Retinal pigment epithelial cell (primary cell): ENCODE measurements around the gene SYCP3.

Experiments used
- DNase-seq: peaks from one replicate; pipeline ENCODE4 v3.0.0-alpha.2; 2010; ENCODE audit warnings: low read depth
- H3K4me3 ChIP-seq: 2 replicates; pipeline ENCODE4 v1.5.1; 2011; ENCODE audit warnings: mild to moderate bottlenecking, low read length, control low read depth, moderate library complexity
- TF ChIP-seq, protein P1 (sequence below): conservative IDR thresholded peaks from 2 replicates; pipeline ENCODE4 v1.5.1; 2011; ENCODE audit warnings: low read depth, low read length, control low read depth, inconsistent platforms

SYCP3 gene

DNA sequence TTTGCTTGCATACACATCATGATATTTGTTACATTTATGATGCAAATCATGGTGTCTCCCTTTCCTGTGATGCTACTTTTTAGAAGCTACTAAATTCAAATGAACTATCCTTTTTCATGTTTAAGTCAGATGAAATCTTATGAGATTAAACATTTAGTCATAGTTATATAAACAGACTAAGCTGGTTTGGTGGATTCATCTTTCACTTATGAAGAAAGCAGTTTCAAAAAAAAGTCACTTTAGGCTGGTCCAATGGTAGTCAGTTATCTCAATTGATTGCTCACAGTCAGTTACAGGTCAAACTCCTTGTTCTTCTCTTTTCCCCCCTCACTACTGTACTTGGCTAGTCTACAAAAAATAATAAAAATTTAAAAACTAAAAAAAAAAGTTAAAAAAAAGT lies 19.7 kb downstream of the SYCP3 start:
- TF ChIP-seq, protein P1, sequence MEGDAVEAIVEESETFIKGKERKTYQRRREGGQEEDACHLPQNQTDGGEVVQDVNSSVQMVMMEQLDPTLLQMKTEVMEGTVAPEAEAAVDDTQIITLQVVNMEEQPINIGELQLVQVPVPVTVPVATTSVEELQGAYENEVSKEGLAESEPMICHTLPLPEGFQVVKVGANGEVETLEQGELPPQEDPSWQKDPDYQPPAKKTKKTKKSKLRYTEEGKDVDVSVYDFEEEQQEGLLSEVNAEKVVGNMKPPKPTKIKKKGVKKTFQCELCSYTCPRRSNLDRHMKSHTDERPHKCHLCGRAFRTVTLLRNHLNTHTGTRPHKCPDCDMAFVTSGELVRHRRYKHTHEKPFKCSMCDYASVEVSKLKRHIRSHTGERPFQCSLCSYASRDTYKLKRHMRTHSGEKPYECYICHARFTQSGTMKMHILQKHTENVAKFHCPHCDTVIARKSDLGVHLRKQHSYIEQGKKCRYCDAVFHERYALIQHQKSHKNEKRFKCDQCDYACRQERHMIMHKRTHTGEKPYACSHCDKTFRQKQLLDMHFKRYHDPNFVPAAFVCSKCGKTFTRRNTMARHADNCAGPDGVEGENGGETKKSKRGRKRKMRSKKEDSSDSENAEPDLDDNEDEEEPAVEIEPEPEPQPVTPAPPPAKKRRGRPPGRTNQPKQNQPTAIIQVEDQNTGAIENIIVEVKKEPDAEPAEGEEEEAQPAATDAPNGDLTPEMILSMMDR, result no peak
- H3K4me3 ChIP-seq, result no peak overlapping the region
- no peak for DNase-seq

DNA sequence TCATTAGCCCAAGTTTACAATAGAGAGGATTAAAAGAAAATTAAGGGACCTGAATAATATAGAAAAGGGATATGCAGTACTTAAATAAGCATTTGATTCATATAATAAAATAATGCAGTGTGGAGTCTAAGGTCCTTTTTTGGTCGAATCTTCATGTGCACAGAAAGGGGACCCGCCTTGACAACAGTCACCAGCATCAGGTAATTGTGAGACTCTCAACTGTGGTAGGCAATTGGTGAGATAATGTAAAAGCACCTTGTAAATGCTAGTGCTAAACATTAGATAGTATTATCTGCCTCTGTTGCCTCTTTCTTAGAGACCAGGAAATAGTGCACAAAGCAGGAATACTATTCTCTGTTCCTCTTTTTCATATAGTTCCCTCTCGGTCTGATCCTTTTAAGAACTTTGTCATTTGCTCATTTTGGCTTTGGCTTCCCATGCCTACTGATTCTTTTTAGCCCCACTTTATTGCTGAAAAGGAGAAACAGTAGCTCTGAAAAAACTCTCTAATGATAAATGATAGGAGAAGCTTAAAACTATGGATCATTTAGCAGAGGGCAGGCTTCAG lies 24.3 kb downstream of the SYCP3 start:
- TF ChIP-seq, protein P1, result no peak
- DNase-seq, result no peak
- H3K4me3 ChIP-seq, result no peak overlapping the region

GRCh38 chr12:101713930-101714329 lies 25.3 kb downstream of the SYCP3 start:
- H3K4me3 ChIP-seq, result no peak overlapping the region
- DNase-seq, result no peak
- TF ChIP-seq, protein P1, result no peak

DNA sequence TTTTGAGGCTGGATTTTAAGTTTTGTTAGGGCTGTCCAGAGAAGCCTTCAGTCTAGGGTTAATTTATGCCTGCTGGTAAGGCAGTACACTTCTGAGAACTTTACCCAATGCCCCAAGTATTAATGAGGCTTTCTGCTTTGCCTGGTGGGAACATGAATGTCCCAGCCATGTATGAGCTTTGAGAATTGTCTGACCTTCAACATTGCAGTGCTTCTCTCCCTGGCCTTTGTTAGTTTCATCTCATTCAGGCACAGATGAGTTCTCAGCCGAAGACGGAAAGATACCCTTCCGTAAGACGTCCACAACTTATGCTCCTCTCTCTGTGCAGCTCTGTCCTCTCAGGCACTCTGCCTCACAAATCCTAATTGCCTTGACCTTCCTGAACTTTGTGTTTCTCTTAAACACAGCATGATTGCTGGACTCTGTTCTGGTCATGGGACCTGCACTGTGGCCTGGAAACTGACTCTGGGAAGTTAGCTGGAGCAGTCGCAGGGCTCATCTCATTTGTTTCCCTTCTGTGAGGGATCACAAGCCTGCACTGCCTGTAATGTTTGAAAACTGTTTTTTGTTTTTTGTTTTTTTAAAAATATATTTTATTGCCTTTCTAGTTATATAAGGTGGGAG lies 26.1 kb downstream of the SYCP3 start:
- no peak overlapping the region for H3K4me3 ChIP-seq
- DNase-seq, result no peak
- TF ChIP-seq, protein P1, result no peak

GRCh38 chr12:101710288-101710687 lies 29.0 kb downstream of the SYCP3 start:
- H3K4me3 ChIP-seq, result no peak overlapping the region
- TF ChIP-seq, protein P1, result no peak
- no peak for DNase-seq

- TF ChIP-seq, protein P1, result no peak
- DNase-seq, result no peak
Observed at GRCh38 chr12:101707131-101707782, 32.0 kb downstream of the SYCP3 start.

GRCh38 chr12:101706403-101706802 lies 32.9 kb downstream of the SYCP3 start:
- H3K4me3 ChIP-seq, result no peak overlapping the region
- TF ChIP-seq, protein P1, result no peak
- no peak for DNase-seq

More at GRCh38 chr12:101707131-101707782, 32.0 kb downstream of the SYCP3 start:
- no peak overlapping the region for H3K4me3 ChIP-seq
